NOMO-1 (cell line): ENCODE results near the gene MPHOSPH8.
"Not testable (repeated sequence)": the region's sequence is repeated elsewhere in the genome, so short reads cannot be mapped to it uniquely, and the experiment has no call there.

Source experiments
- DNase-seq, 2 experiments: peaks; one replicate each; lab custom pipeline; 2025; ENCODE audit not compliant: unreplicated experiment in 2 of 2; lab: John Stamatoyannopoulos, UW

The MPHOSPH8 gene

GRCh38 chr13:19622193-19622592, 11.3 kb upstream of the MPHOSPH8 start:
- DNase-seq: no peak

GRCh38 chr13:19624265-19624664, 9.2 kb upstream of the MPHOSPH8 start:
- no peak for DNase-seq

GRCh38 chr13:19632915-19633478, 462 bp upstream of the MPHOSPH8 start:
- DNase-seq: peak in 1 of 2 experiments; percentile 87

- no peak for DNase-seq
Observed at GRCh38 chr13:19634256-19634740, 839 bp downstream of the MPHOSPH8 start.

DNA sequence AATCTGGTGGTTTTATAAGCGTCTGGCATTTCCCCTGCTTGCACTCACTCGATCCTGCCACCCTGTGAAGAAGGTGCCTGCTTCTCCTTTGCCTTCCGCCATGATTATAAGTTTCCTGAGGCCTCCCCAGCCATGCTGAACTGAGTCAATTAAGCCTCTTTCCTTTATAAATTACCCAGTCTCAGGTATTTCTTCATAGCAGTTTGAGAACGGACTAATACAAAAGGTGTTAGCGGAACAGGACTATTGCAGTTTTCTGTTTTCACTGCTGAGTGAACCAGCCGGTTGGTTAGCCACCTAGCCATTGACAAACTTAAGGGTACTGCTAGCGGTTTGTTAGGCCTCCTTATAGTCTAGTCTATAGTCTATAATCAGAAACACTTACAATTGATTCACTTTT, 2.5 kb downstream of the MPHOSPH8 start:
- DNase-seq: not testable (repeated sequence)

GRCh38 chr13:19643652-19644051, 10.2 kb downstream of the MPHOSPH8 start:
- DNase-seq: no peak

- no peak for DNase-seq
Observed at GRCh38 chr13:19645000-19645399, 11.5 kb downstream of the MPHOSPH8 start.

DNA sequence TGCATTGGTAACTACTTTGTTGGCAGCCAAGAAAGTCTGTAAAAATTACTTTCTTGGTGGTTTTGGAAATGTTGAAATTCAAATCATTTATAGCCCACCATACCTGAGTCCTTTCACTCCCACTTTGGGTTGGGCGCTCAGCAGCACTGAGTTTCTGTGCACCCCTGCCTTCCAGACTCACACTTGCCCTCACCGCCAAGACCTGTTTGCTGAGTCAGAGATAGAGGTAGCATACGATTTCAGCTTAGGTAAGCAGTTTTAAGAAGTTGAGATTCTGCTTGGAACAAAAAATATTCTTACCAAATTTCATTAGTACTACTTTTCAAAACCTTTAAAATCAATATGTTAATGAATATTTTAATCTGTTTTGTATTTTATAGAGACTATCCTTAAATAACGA, 12.6 kb downstream of the MPHOSPH8 start:
- DNase-seq: no peak

DNA sequence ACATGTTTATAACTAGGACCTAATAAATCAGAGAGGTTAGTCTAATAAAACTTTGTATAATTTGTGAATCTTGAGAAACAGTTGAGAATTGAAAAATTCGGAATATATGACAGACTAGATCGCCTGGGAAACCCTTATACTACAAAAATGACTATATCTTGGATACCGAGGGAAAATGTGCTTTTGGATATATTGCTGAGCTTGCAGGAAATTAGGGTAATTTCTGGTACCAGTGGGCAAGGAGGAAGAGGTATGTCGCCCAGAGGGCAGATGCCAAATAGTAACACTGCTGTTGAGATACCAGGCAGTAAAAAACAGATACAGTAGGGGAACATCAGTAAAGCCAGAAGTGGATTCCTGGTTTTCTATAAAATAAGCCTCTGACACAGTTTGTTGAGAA, 17.3 kb downstream of the MPHOSPH8 start:
- no peak for DNase-seq

DNA sequence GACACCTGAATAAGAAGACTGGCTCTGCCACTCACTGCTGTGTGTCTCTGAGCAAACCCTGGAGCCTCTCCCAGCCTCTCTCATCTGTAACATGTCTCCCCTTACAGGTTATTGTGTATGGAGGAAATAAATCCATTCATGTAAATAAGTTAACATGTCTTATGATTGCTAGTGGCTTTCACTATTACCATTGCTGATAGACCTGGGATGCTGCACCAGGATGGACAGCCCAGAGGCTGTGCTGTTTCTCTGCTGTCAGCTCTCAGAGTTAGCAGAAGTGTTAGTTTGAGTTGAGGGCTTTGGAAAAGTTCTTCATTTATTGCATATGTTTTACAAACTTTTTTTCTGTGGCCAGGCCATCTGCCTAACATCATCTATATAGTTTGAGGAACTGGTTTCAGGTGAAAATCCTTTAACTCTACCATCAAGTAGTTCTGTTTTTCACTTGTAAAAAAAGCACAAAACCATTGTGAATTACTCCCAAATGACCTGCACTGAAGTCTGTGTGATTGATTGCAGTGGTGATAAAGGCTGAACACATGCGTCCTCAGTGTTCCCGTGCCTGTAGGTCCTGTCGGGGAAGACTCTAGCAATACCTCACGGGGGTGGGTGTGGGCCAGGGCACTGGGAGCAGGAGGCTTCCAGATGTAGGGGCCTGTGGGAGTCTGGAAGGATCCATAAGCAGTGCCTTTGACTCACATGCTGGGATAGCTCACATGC, 24.6 kb downstream of the MPHOSPH8 start:
- no peak for DNase-seq

DNA sequence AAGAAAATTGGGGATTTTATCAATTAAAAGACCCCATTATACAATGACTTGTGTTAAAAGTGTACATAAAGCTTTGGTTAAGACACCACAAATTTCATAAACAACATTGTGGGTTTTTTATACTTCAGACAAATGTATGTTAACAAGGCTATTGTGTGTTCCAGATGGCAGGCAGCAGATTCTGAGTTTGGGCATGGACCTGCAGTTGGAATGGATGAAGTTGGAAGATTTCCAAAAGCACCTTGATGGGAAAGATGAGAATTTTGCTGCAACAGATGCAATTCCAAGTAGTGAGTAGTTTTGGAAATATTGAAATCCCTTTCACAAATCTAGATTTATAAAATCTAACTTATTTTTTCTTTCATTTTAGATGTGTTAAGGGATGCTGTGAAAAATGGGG, 25.4 kb downstream of the MPHOSPH8 start:
- DNase-seq: no peak

- DNase-seq: no peak
Observed at GRCh38 chr13:19661126-19661525, 27.7 kb downstream of the MPHOSPH8 start.

DNA sequence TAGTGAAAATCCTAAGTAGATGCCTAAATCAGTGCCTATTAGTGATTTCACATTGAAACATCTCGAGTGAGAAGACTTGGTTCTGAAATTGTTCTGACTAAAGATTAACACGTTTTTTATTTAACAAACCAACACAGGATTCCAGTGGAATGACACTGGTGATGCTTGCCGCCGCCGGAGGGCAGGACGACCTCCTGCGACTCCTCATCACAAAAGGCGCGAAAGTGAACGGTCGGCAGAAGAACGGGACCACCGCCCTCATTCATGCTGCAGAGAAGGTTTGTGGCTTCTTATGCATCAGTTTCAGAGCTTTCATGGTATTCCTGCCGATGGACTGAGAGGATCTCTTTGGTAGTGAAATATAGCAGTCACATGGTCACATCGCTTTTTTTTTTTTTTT, 28.1 kb downstream of the MPHOSPH8 start:
- no peak for DNase-seq

GRCh38 chr13:19663416-19663979, 30.0 kb downstream of the MPHOSPH8 start:
- no peak for DNase-seq

GRCh38 chr13:19664481-19665230, 31.2 kb downstream of the MPHOSPH8 start:
- DNase-seq: no peak

GRCh38 chr13:19665427-19665859, 32.0 kb downstream of the MPHOSPH8 start:
- DNase-seq: no peak

DNA sequence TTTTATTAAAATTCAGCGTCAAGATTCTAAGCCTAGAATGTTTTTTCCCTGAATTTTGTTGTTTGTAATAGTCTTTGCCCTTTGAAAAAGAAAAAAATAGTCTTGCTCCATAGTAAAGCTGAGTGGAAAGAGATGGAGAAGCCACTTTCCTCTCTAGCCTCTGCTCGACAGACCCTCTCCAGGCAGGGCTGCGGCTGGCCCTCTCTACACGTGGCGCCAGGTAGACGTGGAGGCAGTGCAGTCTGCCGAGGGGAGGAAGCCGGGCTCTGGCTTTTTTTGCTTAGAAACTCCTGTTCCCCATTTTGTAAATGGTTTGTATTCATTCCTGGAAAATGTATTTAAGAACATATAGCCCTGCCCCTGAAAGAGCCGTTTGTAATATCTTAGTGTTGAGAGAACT, 35.3 kb downstream of the MPHOSPH8 start:
- DNase-seq: no peak

DNA sequence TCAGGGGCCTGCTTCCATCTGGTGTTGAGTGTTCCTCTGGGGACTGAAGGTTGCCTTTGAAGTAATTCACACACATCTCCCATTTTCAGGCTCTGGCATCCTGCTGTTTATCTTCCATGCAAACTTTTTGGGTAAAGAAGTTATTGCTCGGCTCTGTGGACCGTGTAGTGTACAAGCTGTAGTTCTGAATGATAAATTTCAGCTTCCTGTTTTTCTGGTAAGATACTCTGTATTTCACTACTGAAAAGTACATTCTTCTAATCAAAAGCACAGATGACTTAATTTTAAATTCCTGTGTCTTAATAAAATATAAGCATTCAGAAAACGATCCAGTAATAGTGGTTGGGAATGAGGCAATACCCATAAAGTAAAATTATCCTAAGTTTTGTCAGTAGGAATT, 36.7 kb downstream of the MPHOSPH8 start:
- no peak for DNase-seq

DNA sequence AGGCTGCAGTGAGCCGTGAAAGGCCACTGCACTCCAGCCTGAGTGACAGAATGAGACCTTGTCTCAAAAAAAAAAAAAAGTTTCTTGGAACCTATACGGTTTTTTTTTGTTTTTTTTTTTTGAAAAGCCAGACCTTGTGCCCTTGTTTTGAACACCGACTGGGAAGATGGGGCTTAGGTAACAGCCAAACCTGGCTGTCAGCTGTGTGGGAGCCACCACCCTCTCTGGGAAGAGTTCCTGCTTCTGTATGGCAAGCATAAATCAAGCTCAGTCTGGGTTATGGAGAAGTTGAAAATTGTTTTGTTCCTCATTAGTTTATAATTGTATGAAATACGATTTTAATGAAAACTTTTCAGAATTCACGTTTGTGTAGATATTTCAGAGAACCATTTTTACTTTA, 39.5 kb downstream of the MPHOSPH8 start:
- DNase-seq: peak; percentile 15 to 59

DNA sequence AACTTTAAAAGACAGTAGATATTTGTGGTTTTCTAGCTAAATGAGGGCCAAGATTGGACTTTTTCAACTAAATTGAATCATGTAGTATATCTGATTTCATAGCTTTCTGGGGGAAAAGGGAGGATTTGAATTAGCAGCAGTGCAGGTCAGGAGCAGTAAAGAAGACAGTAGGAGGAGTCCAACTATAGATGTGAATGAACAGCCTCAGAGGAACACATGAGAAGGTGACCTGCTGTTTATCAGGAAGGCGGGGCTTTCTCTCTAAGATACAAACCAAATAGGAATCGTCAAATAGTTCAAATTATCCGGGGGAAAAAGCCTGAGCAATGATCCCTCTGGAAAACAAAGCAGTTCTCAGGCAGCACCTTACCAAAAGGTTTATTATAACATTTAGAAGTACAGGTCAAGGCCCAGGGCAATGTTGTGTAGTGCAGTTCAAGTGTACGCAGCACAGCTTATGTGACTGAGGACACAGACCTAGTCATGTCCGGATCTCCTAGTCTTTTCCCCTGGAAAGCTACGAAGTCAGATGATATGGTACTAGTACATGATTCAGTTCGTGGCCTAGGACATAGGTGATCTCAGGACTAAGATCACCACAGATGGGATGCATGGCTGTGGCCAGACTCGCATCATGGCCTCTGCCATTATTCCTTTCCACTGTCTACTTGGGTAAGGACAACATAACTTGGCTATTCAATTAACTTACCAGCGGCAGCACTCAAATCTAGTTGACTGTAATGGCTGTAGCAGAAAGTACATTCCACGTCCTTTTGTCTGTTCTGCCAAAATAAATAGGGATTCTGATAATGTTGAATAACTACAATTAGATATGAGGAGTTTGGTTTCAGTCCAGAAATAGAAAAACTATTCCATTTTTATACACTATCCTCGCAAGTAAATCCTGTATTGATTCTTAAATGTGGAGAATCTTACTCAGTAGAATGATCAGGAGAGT, 40.3 kb downstream of the MPHOSPH8 start:
- no peak for DNase-seq
